H1 (cell line): ENCODE measurements around the gene PLA2R1. TPM values are rescaled to one million over a fixed set of nuclear protein-coding genes. Genes with fewer than 3 reads are reported as not detected.

Experiments
- CBX5 ChIP-seq: fragments of 300-800, 300-1000 bp; sonication (generic); IDR thresholded peaks from 2 replicates; pipeline ENCODE4 v1.7.1; 2016; ENCODE audit warnings: antibody characterized with exemption, low read length, low read depth
- CREB1 ChIP-seq: IDR thresholded peaks from 2 replicates; pipeline ENCODE4 v1.6.1; 2012; ENCODE audit warnings: inconsistent platforms
- GTF2F1 ChIP-seq: IDR thresholded peaks from 2 replicates; pipeline ENCODE4 v1.6.1; 2012; ENCODE audit warnings: low read depth, low read length, improper control_type of control experiment, borderline replicate concordance
- TBP ChIP-seq: IDR thresholded peaks from 2 replicates; pipeline ENCODE4 v1.6.1; 2011; ENCODE audit warnings: low read depth, low read length, improper control_type of control experiment
- polyA plus RNA-seq, 7 experiments: library from polyadenylated mRNA; depleted of rRNA in 3 of 7; stranded (reverse) in 5 of 7; unstranded in 2 of 7; fragments of >200 nt in 5 of 7; fragments of 200-250 nt in 2 of 7; gene quantifications; 1 replicate in 5 of 7; 2 replicates in 1 of 7; 4 replicates in 1 of 7; pipeline versions ENCODE4 v1.2.1 to v1.2.3, GENCODE V29; 2011 to 2013; ENCODE audit warnings: missing spikeins in 2 of 7, mixed read lengths in 2 of 7
- total RNA-seq: library from RNA; stranded (reverse); fragmentation: NEBNext Ultra II Directional; extraction: Animal tissue kit (Norgen Biotek cat#: 25700); gene quantifications from 2 replicates; pipeline ENCODE4 v1.2.1, GENCODE V29; 2021
- TF ChIP-seq, protein P1 (sequence below): IDR thresholded peaks from 2 replicates; pipeline ENCODE4 v1.6.1; 2012; ENCODE audit warnings: inconsistent platforms
- TF ChIP-seq, protein P2 (sequence below): IDR thresholded peaks from 2 replicates; pipeline ENCODE4 v1.6.1; 2012; ENCODE audit warnings: inconsistent platforms

Gene PLA2R1
- total and polyA plus RNA-seq, 2 of the 8 experiments (the other 6 are each of a cell fraction or from before 2014, with no cell fraction given), result 0.65 to 1.5 TPM

DNA sequence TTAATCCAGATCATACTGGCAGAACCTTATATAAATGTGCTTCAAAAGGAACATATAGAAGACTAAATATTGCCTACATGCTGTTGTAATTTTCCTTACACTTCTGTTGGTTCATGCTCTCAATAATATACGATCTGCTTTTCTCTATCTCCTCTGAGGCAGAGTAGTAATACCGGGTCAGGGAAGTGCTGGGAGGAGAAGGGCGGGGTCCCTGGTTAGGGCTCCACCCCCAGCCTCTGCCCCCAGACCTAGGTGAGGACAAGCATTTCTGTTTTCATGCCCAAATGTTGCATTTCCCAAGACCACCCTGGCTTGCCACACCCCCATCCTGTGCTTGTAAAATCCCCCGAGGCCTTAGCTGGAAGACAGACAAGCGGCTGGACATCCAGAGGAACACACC, 55.3 kb downstream of the PLA2R1 start (continued):
- TF ChIP-seq CBX5 (no peak), TBP (no peak), GTF2F1 (no peak), CREB1 (no peak)
- TF ChIP-seq, protein P1, sequence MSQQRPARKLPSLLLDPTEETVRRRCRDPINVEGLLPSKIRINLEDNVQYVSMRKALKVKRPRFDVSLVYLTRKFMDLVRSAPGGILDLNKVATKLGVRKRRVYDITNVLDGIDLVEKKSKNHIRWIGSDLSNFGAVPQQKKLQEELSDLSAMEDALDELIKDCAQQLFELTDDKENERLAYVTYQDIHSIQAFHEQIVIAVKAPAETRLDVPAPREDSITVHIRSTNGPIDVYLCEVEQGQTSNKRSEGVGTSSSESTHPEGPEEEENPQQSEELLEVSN, result no peak
- TF ChIP-seq, protein P2, sequence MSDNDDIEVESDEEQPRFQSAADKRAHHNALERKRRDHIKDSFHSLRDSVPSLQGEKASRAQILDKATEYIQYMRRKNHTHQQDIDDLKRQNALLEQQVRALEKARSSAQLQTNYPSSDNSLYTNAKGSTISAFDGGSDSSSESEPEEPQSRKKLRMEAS, result no peak
